OCI-LY3 (cell line): Measurements from ENCODE around the gene KCNA10.

Experiments used
- CTCF ChIP-seq: fragments of 200-600, 300-600 bp; sonication (generic); IDR thresholded peaks from 2 replicates; pipeline ENCODE4 v1.5.1; 2014; ENCODE audit warnings: antibody characterized with exemption, low read length, low read depth
- EZH2phosphoT487 ChIP-seq: fragments of 200-600 bp; shearing (Covaris generic); IDR thresholded peaks from 2 replicates; pipeline ENCODE4 v1.6.1; 2018; ENCODE audit warnings: antibody characterized with exemption, mixed run types, low read depth

GRCh38 chr1:110490791-110491451 is 28.1 kb downstream of the KCNA10 start:
- TF ChIP-seq CTCF (no peak), EZH2phosphoT487 (no peak)
